Thyroid gland (tissue), 4 donors: Measurements from ENCODE around the gene CD300E.
"Not testable (repeated sequence)": the region's sequence is repeated elsewhere in the genome, so short reads cannot be mapped to it uniquely, and the experiment has no call there.

Experiments used
- POLR2A ChIP-seq, 2 donors: fragments of 450-650 bp; IDR thresholded peaks; one replicate each; pipeline ENCODE4 v1.6.1; 2017; ENCODE audit warnings: antibody characterized with exemption in 2 of 2, mild to moderate bottlenecking in 2 of 2, moderate library complexity in 1 of 2
- TF ChIP-seq, protein P1 (sequence below), 6 experiments: fragments of 200-600 bp in 3 of 6; fragments of 450-650 bp in 3 of 6; sonication (generic) in 3 of 6; IDR thresholded peaks; one replicate each; pipeline ENCODE4 v1.5.1; 2016 to 2019; ENCODE audit warnings: antibody characterized with exemption in 6 of 6, mild to moderate bottlenecking in 2 of 6, inconsistent platforms in 1 of 6, moderate library complexity in 1 of 6

DNA sequence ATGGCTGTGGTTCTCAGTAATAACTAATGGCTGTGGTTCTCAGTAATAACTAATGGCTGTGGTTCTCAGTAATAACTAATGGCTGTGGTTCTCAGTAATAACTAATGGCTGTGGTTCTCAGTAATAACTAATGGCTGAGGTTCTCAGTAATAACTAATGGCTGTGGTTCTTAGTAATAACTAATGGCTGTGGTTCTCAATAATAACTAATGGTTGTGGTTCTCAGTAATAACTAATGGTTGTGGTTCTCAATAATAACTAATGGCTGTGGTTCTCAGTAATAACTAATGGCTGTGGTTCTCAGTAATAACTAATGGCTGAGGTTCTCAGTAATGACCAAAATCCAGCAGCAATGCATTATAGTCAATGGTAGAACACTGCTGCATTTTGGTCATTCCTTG, 49.9 kb downstream of the CD300E start:
- TF ChIP-seq, protein P1, sequence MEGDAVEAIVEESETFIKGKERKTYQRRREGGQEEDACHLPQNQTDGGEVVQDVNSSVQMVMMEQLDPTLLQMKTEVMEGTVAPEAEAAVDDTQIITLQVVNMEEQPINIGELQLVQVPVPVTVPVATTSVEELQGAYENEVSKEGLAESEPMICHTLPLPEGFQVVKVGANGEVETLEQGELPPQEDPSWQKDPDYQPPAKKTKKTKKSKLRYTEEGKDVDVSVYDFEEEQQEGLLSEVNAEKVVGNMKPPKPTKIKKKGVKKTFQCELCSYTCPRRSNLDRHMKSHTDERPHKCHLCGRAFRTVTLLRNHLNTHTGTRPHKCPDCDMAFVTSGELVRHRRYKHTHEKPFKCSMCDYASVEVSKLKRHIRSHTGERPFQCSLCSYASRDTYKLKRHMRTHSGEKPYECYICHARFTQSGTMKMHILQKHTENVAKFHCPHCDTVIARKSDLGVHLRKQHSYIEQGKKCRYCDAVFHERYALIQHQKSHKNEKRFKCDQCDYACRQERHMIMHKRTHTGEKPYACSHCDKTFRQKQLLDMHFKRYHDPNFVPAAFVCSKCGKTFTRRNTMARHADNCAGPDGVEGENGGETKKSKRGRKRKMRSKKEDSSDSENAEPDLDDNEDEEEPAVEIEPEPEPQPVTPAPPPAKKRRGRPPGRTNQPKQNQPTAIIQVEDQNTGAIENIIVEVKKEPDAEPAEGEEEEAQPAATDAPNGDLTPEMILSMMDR (IDR thresholded peaks at IDR 0.05): not testable (repeated sequence)
- TF ChIP-seq POLR2A (IDR thresholded peaks at IDR 0.05): not testable (repeated sequence)
